PFSK-1 (cell line): ENCODE results near the gene NGFR.

Experiments
- FOXP2 ChIP-seq: optimal IDR thresholded peaks from 2 replicates; pipeline ENCODE3; 2011; ENCODE audit warnings: borderline replicate concordance, control low read depth, inconsistent platforms; ENCODE audit not compliant: insufficient read depth; ENCODE audit errors: extremely low read length, extremely low read depth
- POLR2AphosphoS5 ChIP-seq: IDR thresholded peaks from 2 replicates; pipeline ENCODE4 v1.6.1; 2012; ENCODE audit warnings: low read depth, mild to moderate bottlenecking, control low read depth, low read length, moderate library complexity
- SIN3A ChIP-seq: IDR thresholded peaks from 2 replicates; pipeline ENCODE4 v1.6.1; 2012; ENCODE audit warnings: mild to moderate bottlenecking, low read length, moderate library complexity, borderline replicate concordance; ENCODE audit not compliant: insufficient read depth
- TAF1 ChIP-seq: IDR thresholded peaks from 2 replicates; pipeline ENCODE4 v1.6.1; 2012; ENCODE audit warnings: low read length, control low read depth, borderline replicate concordance; ENCODE audit not compliant: insufficient read depth
- TF ChIP-seq, protein P1 (sequence below), 2 experiments: IDR thresholded peaks; 2 replicates each; pipeline versions ENCODE4 v1.6.1 to v1.8.0; 2011 to 2012; ENCODE audit warnings: low read depth in 2 of 2, low read length in 2 of 2, control low read depth in 1 of 2, inconsistent platforms in 1 of 2, mild to moderate bottlenecking in 1 of 2, moderate library complexity in 1 of 2; ENCODE audit not compliant: insufficient read depth in 1 of 2

DNA sequence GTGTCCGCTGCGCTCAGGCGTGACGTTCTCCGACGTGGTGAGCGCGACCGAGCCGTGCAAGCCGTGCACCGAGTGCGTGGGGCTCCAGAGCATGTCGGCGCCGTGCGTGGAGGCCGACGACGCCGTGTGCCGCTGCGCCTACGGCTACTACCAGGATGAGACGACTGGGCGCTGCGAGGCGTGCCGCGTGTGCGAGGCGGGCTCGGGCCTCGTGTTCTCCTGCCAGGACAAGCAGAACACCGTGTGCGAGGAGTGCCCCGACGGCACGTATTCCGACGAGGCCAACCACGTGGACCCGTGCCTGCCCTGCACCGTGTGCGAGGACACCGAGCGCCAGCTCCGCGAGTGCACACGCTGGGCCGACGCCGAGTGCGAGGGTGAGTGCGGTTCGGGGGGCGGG is 11.2 kb downstream of the NGFR start:
- TF ChIP-seq POLR2AphosphoS5 = no peak
- TF ChIP-seq SIN3A = no peak
- TF ChIP-seq, protein P1, sequence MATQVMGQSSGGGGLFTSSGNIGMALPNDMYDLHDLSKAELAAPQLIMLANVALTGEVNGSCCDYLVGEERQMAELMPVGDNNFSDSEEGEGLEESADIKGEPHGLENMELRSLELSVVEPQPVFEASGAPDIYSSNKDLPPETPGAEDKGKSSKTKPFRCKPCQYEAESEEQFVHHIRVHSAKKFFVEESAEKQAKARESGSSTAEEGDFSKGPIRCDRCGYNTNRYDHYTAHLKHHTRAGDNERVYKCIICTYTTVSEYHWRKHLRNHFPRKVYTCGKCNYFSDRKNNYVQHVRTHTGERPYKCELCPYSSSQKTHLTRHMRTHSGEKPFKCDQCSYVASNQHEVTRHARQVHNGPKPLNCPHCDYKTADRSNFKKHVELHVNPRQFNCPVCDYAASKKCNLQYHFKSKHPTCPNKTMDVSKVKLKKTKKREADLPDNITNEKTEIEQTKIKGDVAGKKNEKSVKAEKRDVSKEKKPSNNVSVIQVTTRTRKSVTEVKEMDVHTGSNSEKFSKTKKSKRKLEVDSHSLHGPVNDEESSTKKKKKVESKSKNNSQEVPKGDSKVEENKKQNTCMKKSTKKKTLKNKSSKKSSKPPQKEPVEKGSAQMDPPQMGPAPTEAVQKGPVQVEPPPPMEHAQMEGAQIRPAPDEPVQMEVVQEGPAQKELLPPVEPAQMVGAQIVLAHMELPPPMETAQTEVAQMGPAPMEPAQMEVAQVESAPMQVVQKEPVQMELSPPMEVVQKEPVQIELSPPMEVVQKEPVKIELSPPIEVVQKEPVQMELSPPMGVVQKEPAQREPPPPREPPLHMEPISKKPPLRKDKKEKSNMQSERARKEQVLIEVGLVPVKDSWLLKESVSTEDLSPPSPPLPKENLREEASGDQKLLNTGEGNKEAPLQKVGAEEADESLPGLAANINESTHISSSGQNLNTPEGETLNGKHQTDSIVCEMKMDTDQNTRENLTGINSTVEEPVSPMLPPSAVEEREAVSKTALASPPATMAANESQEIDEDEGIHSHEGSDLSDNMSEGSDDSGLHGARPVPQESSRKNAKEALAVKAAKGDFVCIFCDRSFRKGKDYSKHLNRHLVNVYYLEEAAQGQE (IDR thresholded peaks at IDR 0.05; ENCODE audit: insufficient read depth in 1 of 2, low read depth in 2 of 2, low read length in 2 of 2) = no peak
- TF ChIP-seq TAF1 = no peak
- TF ChIP-seq FOXP2 = no peak
